ENCODE measurements around the gene F13B.
"Not testable (repeated sequence)": the region's sequence is repeated elsewhere in the genome, so short reads cannot be mapped to it uniquely, and the experiment has no call there.

The F13B gene

DNA sequence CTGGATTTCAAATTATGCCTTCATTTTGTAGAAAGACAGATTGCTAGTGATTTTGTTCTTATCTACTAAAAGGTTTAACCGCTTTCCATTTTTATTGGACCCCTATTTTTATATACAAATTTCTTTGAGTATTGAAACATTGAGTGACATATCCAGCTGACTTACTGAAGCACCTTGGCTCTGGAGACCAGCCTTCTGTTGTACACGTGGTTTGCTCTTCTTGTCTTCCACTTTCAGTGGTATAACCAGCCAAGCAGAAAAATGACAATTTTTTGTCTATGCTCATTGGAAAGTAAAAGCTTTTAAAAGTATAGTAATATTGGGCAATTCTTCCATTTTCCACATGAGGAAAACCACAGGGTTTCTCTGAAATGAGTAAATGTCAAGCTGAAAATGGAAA is 4.4 kb downstream of the F13B start:
- in situ Hi-C loops (cut with MboI; ENCODE audit: low sequenced_read_pairs, unreplicated experiment), result no loop called here
- peak; percentile 4 for DNase-seq (ENCODE audit: low spot score)
- TF ChIP-seq CTCF (IDR thresholded peaks at IDR 0.05; ENCODE audit: borderline replicate concordance, control extremely low read depth, extremely low read depth, insufficient read depth, missing control alignments), result no peak

DNA sequence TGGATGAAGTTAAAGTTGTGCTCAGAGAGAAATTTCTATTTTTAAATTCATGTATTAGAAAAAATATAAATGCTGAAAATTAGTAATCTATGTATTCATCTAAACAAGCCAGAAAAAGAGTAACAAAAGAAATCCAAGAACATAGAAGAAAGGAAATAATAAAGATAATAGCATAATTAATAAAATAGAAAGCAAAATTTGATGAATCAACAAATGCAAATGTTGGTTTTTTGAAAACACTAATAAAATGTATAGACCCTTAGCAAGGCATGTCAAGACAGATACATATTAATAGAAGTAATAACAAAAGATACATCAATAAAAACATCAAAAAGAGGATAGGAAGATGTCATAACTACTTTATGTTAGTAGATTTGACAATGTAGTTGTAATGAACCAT is 18.0 kb downstream of the F13B start:
- DNase-seq (ENCODE audit: low spot score), result no peak
- TF ChIP-seq CTCF (IDR thresholded peaks at IDR 0.05; ENCODE audit: borderline replicate concordance, control extremely low read depth, extremely low read depth, insufficient read depth, missing control alignments), result no peak
- in situ Hi-C loops (cut with MboI; ENCODE audit: low sequenced_read_pairs, unreplicated experiment), result no loop called here

- DNase-seq (ENCODE audit: low spot score), result no peak
- in situ Hi-C loops (cut with MboI; ENCODE audit: low sequenced_read_pairs, unreplicated experiment), result no loop called here
Measured at GRCh38 chr1:197042676-197043341, 24.3 kb downstream of the F13B start.

DNA sequence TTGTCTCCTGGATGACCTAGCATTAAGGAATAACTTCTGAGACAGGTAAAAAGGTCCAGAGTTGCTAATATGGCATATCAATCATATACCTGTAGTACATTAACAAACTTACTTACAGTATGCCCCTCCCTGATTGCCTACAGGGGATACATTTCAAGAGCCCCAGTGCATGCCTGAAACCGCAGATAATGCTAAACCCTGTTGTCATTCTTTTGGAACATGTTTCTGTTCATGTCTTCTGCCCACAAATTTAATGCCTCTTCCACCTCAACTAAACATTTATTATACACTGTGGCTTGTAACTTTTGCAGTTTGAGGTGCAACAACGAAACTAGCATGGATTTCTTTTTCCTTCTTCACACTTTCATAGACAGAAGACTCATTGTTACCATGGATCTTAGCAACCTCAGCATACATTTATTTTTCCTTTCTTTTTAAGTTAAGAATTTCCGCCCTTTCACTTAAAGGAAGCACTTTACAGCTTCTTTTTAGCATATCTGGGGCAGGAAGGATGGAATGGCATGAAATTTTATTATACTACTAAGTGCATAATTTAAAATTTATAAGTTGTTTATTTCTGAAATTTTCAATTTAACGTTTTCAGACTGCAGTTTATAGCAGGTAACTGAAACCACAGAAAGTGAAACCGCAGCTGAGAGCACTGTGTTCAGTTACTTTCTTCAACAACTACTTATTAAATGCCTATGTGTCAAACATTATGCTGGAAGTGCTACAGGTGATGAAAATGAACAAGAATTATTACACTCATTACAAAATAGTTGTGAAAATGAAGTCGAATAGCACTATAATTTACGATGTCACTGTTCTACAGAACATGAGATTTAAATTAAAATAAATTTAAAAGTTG is 25.3 kb downstream of the F13B start:
- in situ Hi-C loops (cut with MboI; ENCODE audit: low sequenced_read_pairs, unreplicated experiment), result no loop called here
- no peak for TF ChIP-seq CTCF (IDR thresholded peaks at IDR 0.05; ENCODE audit: borderline replicate concordance, control extremely low read depth, extremely low read depth, insufficient read depth, missing control alignments)
- no peak for DNase-seq (ENCODE audit: low spot score)

More at GRCh38 chr1:197042676-197043341, 24.3 kb downstream of the F13B start:
- no peak for TF ChIP-seq CTCF (IDR thresholded peaks at IDR 0.05; ENCODE audit: borderline replicate concordance, control extremely low read depth, extremely low read depth, insufficient read depth, missing control alignments)

- no peak for TF ChIP-seq CTCF (IDR thresholded peaks at IDR 0.05; ENCODE audit: borderline replicate concordance, control extremely low read depth, extremely low read depth, insufficient read depth, missing control alignments)
- no peak for DNase-seq (ENCODE audit: low spot score)
- in situ Hi-C loops (cut with MboI; ENCODE audit: low sequenced_read_pairs, unreplicated experiment), result no loop called here
Measured at GRCh38 chr1:197036861-197037260, 30.2 kb downstream of the F13B start.

DNA sequence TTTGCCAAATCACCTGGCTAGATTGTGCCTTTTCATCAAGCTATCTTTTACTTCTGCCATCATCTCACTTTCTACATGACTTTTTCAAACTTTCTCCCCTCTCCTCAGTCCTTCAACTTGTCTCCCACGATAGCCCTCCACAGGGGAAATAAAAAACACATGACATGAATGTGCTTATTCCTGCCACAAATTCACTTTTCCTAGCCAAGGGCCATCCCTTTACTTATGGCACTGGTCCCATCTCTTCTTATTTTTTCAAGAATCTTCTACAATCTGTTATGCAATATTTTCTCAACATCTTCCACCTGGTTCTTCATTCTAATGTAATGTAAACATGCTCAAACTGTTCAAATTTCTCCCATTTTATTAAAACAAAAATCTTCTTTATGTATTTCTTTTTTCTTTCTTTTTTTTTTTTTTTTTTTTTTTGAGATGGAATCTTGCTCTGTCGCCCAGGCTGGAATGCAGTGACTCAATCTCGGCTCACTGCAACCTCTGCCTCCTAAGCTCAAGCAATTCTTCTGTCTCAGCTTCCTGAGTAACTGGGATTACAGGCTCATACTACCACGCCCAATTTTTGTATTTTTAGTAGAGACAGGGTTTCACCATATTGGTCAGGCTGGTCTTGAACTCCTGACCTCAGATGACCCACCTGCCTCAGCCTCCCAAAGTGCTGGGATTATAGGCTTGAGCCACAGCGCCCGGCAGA is 32.3 kb downstream of the F13B start:
- in situ Hi-C loops (cut with MboI; ENCODE audit: low sequenced_read_pairs, unreplicated experiment); DNase-seq (ENCODE audit: low spot score): not testable (repeated sequence)

Measured in GM13976 (cell line).